Heart right ventricle (tissue), 16 donors: ENCODE data around the gene ADAT3. TPM values are rescaled to one million over a fixed set of nuclear protein-coding genes. Genes with fewer than 3 reads are reported as not detected.
A peak's percentile ranks its signal among the peaks of the same experiment; 100 is the strongest.

Source experiments
- ATAC-seq, 8 donors: fragments of 200-7000 bp; cut with Tn5 transposase; one replicate each; pipeline ENCODE4 v1.9.1; 2020; ENCODE audit warnings: mild to moderate bottlenecking in 8 of 8, moderate library complexity in 8 of 8, moderate number of reproducible peaks in 1 of 8
- DNase-seq, 2 donors: peaks; one replicate each; pipeline ENCODE4 v3.0.0-alpha.2; 2020
- H3K27ac ChIP-seq, 10 donors: fragments of 200-600 bp; sonication (generic) in 2 of 10; one replicate each; pipeline versions ENCODE4 v1.5.0 to v1.8.0; 2020 to 2022; ENCODE audit warnings: mild to moderate bottlenecking in 3 of 10
- H3K27me3 ChIP-seq, 7 donors: fragments of 200-600 bp; one replicate each; pipeline ENCODE4 v1.8.0; 2021 to 2022; ENCODE audit warnings: mild to moderate bottlenecking in 2 of 7
- H3K36me3 ChIP-seq, 9 donors: fragments of 200-600 bp; sonication (generic) in 1 of 9; one replicate each; pipeline versions ENCODE4 v1.5.0 to v1.8.0; 2020 to 2022; ENCODE audit warnings: mild to moderate bottlenecking in 2 of 9
- H3K4me1 ChIP-seq, 9 donors: fragments of 200-600 bp; sonication (generic) in 1 of 9; one replicate each; pipeline versions ENCODE4 v1.5.0 to v1.8.0; 2020 to 2022; ENCODE audit warnings: mild to moderate bottlenecking in 4 of 9
- H3K4me3 ChIP-seq, 10 donors: fragments of 200-600 bp; sonication (generic) in 2 of 10; one replicate each; pipeline versions ENCODE4 v1.5.0 to v1.8.0; 2020 to 2022; ENCODE audit warnings: mild to moderate bottlenecking in 7 of 10, moderate library complexity in 2 of 10
- H3K9me3 ChIP-seq, 11 donors: fragments of 200-600 bp in 10 of 11; sonication (generic) in 2 of 11; one replicate each; pipeline versions ENCODE4 v1.5.0 to v1.8.0; 2013 to 2022; ENCODE audit warnings: mild to moderate bottlenecking in 2 of 11, control low read depth in 1 of 11, moderate library complexity in 1 of 11
- CTCF ChIP-seq, 9 donors: fragments of 200-600 bp; sonication (generic) in 2 of 9; IDR thresholded peaks; one replicate each; pipeline versions ENCODE4 v1.5.0 to v1.8.0; 2021 to 2022; ENCODE audit warnings: antibody characterized with exemption in 9 of 9, mild to moderate bottlenecking in 5 of 9, moderate library complexity in 1 of 9
- WGBS, 2 donors: extraction: QIAGEN DNeasy Blood & Tissue Kit; methylation state at CpG; one replicate each; pipeline ENCODE4 v1.1.7; 2013; ENCODE audit warnings: inconsistent platforms in 1 of 2; 5-methylcytosine and 5-hydroxymethylcytosine counted together
- intact Hi-C, 10 donors: fragments of 100-400 bp; cut with DNase I; formaldehyde crosslinking; loops; one replicate each; pipeline versions ENCODE4 v1.11.1 to v1.14.2; 2022
- polyA plus RNA-seq, 2 donors: library from polyadenylated mRNA; stranded (reverse); fragments of 200-250 nt; gene quantifications; one replicate each; pipeline ENCODE4 v1.2.3, GENCODE V29; 2013
- total RNA-seq, 10 donors: library from RNA; stranded (reverse); fragmentation: NEBNext Ultra II Directional in 3 of 10; extraction: Animal tissue kit (Norgen Biotek cat#: 25700) in 3 of 10; gene quantifications; one replicate each; pipeline versions ENCODE4 v1.2.1 to v1.2.4, GENCODE V29; 2021 to 2023
- donor health status: Arrhythmogenic right ventricular cardiomyopathy.
- donor health status: ischemic (EF 13 %, LVEDD 7.1; RV severe dilation, severe dysfunction).
- donor health status: healthy with polysubstance abuse.
- donor health status: DM: no; HTN: yes; CAD: no.
- donor health status: DM: no; HTN: no; CAD: no.
- donor health status: ischemic (EF 25% LVEDD 6.9; RV normal size, moderate dysfunction).
- donor health status: ischemic (EF 25% LVEDD 5.7; RV mildly dilated, moderate dysfunction).
- donor health status: healthy.
- donor health status: DM: yes; HTN: yes; CAD: no.
- donor health status: Ischemic cardiomyopathy.
- donor health status: ischemic (EF 35%, LVEDD 5.7; RV mildly dilated, moderate dysfunction).
- donor health status: nonischemic (EF 11% LVEDD 7.7; RV severe dilation, severe dysfunction).
- donor health status: DM: yes; HTN: yes; CAD: no.
- donor health status: PGD.
- donor health status: ischemic (EF 29% LVEDD 5.4; RV normal size, mild dysfunction).
- donor health status: nonischemic (EF 23%, LVEDD 6.1; RV moderate dilation, normal function).

The ADAT3 gene
- total and polyA plus RNA-seq, 12 donors = 0.94 to 4.3 (median 1.6) TPM

GRCh38 chr19:1893791-1894190 lies 11.4 kb upstream of the ADAT3 start:
- H3K9me3 ChIP-seq = no peaks in the 10 kb centered on the region
- no peak for TF ChIP-seq CTCF (IDR thresholded peaks at IDR 0.05)
- no peaks in the 10 kb centered on the region for H3K36me3 ChIP-seq
- no peak overlapping the region for H3K4me3 ChIP-seq
- WGBS, 2 donors = 87 to 89% methylated on average over 17 of the region's 17 CpGs
- DNase-seq = no peak
- ATAC-seq = no peak
- no peaks in the 10 kb centered on the region for H3K27me3 ChIP-seq
- intact Hi-C loops = no loop called here
- peaks cover 0 to 38% (median 22%) of the 10 kb centered on the region in 9 donors for H3K4me1 ChIP-seq
- no peak overlapping the region for H3K27ac ChIP-seq

- TF ChIP-seq CTCF (IDR thresholded peaks at IDR 0.05) = no peak
- no peak for DNase-seq
- Histone ChIP-seq H3K4me3 (no peak overlapping the region), H3K27ac (peak overlapping the region in 4 of 10 donors; percentile 63 to 84 (median 76)), H3K9me3 (no peaks in the 10 kb centered on the region), H3K4me1 (peaks cover 0 to 45% (median 22%) of the 10 kb centered on the region in 9 donors), H3K36me3 (no peaks in the 10 kb centered on the region), H3K27me3 (no peaks in the 10 kb centered on the region)
- intact Hi-C loops = no loop called here
- WGBS, 2 donors = 88 to 92% methylated on average over 13 of the region's 13 CpGs
- no peak for ATAC-seq
Measured at GRCh38 chr19:1896508-1896907, 8.7 kb upstream of the ADAT3 start.

GRCh38 chr19:1901940-1902404 lies 3.2 kb upstream of the ADAT3 start:
- Histone ChIP-seq H3K9me3 (no peaks in the 10 kb centered on the region), H3K4me1 (peaks cover 0 to 65% (median 17%) of the 10 kb centered on the region in 9 donors), H3K27me3 (no peaks in the 10 kb centered on the region), H3K36me3 (no peaks in the 10 kb centered on the region), H3K27ac (peak overlapping the region in 4 of 10 donors; percentile 1 to 93 (median 28)), H3K4me3 (no peak overlapping the region)
- no peak for DNase-seq
- intact Hi-C loops = no loop called here
- no peak for TF ChIP-seq CTCF (IDR thresholded peaks at IDR 0.05)
- WGBS, 2 donors = 87 to 88% methylated on average over 16 of the region's 16 CpGs
- ATAC-seq = no peak

- 76 to 79% methylated on average over 6 of the region's 6 CpGs for WGBS, 2 donors
- Histone ChIP-seq H3K4me1 (peaks cover 0 to 59% (median 8%) of the 10 kb centered on the region in 9 donors), H3K4me3 (no peak overlapping the region), H3K36me3 (no peaks in the 10 kb centered on the region), H3K9me3 (no peaks in the 10 kb centered on the region), H3K27ac (peak overlapping the region in 4 of 10 donors; percentile 27 to 93 (median 46)), H3K27me3 (no peaks in the 10 kb centered on the region)
- no peak for ATAC-seq
- no peak for DNase-seq
- TF ChIP-seq CTCF (IDR thresholded peaks at IDR 0.05) = no peak
- intact Hi-C loops = no loop called here
Measured at GRCh38 chr19:1902923-1903322, 2.3 kb upstream of the ADAT3 start.
